C4-2B (cell line): ENCODE data around the gene PACS2.
A peak's percentile ranks its signal among the peaks of the same experiment; 100 is the strongest.

Source experiments
- H3K27ac ChIP-seq: fragments of 450-650 bp; 2 replicates; pipeline ENCODE4 v1.5.1; 2017
- CTCF ChIP-seq: fragments of 450-650 bp; conservative IDR thresholded peaks from 2 replicates; pipeline ENCODE4 v1.5.1; 2017; ENCODE audit warnings: mild to moderate bottlenecking
- ZFX ChIP-seq: fragments of 450-650 bp; IDR thresholded peaks from 2 replicates; pipeline ENCODE4 v1.6.1; 2017

The PACS2 gene

GRCh38 chr14:105419195-105420091 lies 104.9 kb downstream of the PACS2 start, which contains the start of gene MTA1:
MTA1 (plus strand) TSS chr14:105419827; CDS start chr14:105420036, 209 bp downstream.
- peak; percentile 50; the same call in 1 of the 2 replicates for TF ChIP-seq ZFX
- TF ChIP-seq CTCF: no peak
- H3K27ac ChIP-seq: peak within 1 kb of the TSS; percentile 80

GRCh38 chr14:105420101-105420973 lies 105.8 kb downstream of the PACS2 start:
- peak overlapping the region; percentile 80 for H3K27ac ChIP-seq
- TF ChIP-seq CTCF (no peak), ZFX (no peak)

- TF ChIP-seq CTCF (no peak), ZFX (no peak)
- peak overlapping the region; percentile 80 for H3K27ac ChIP-seq
Observed at GRCh38 chr14:105420974-105421674, 106.6 kb downstream of the PACS2 start.

- H3K27ac ChIP-seq: peak overlapping the region; percentile 80
- TF ChIP-seq ZFX (no peak), CTCF (no peak)
Observed at GRCh38 chr14:105421723-105422615, 107.4 kb downstream of the PACS2 start.

GRCh38 chr14:105422695-105423487 lies 108.3 kb downstream of the PACS2 start:
- TF ChIP-seq ZFX (no peak), CTCF (no peak)
- peak overlapping the region; percentile 80 for H3K27ac ChIP-seq
